Stomach smooth muscle (tissue), 2 donors: ENCODE data around the gene SMOC1.
"Not testable (repeated sequence)": the region's sequence is repeated elsewhere in the genome, so short reads cannot be mapped to it uniquely, and the experiment has no call there.

ENCODE experiments used
- H3K27ac ChIP-seq: one replicate; pipeline ENCODE4 v1.7.0; 2013; ENCODE audit warnings: mild to moderate bottlenecking, low read length, inconsistent platforms
- H3K27me3 ChIP-seq, 2 donors: one replicate each; pipeline ENCODE4 v1.7.0; 2013; ENCODE audit warnings: low read length in 2 of 2; ENCODE audit not compliant: insufficient read depth in 2 of 2, control insufficient read depth in 1 of 2
- H3K36me3 ChIP-seq, 2 donors: one replicate each; pipeline ENCODE4 v1.7.0; 2013; ENCODE audit warnings: low read length in 2 of 2; ENCODE audit not compliant: control insufficient read depth in 2 of 2, insufficient read depth in 2 of 2
- H3K4me1 ChIP-seq: one replicate; pipeline ENCODE4 v1.7.0; 2013; ENCODE audit warnings: low read length; ENCODE audit not compliant: control insufficient read depth, insufficient read depth
- H3K4me3 ChIP-seq, 2 donors: one replicate each; pipeline ENCODE4 v1.7.0; 2013; ENCODE audit warnings: low read length in 2 of 2
- H3K9ac ChIP-seq, 2 donors: one replicate each; pipeline ENCODE4 v1.7.0; 2013; ENCODE audit warnings: low read length in 2 of 2, mild to moderate bottlenecking in 1 of 2
- H3K9me3 ChIP-seq, 2 donors: one replicate each; pipeline ENCODE4 v1.7.0; 2013; ENCODE audit warnings: low read length in 2 of 2; ENCODE audit not compliant: control insufficient read depth in 2 of 2
- donor health status: healthy.
- donor health status: Pancreatic carcinoma.

Gene SMOC1

GRCh38 chr14:69901113-69901951, 22.1 kb downstream of the SMOC1 start:
- H3K4me3 ChIP-seq, result no peak overlapping the region
- H3K9me3 ChIP-seq, result peaks cover 5 to 6% of the 10 kb centered on the region in 2 donors
- no peaks in the 10 kb centered on the region for H3K36me3 ChIP-seq
- peaks cover 0 to 4% of the 10 kb centered on the region in 2 donors for H3K27me3 ChIP-seq
- no peak overlapping the region for H3K27ac ChIP-seq
- no peak overlapping the region for H3K9ac ChIP-seq
- H3K4me1 ChIP-seq, result no peaks in the 10 kb centered on the region

- not testable (repeated sequence) for H3K36me3 ChIP-seq, H3K9ac ChIP-seq, H3K27me3 ChIP-seq, H3K4me3 ChIP-seq, H3K9me3 ChIP-seq, H3K27ac ChIP-seq, H3K4me1 ChIP-seq
These were observed 23.8 kb downstream of the SMOC1 start for GRCh38 chr14:69903046-69903445.

GRCh38 chr14:69904246-69904645, 25.0 kb downstream of the SMOC1 start:
- H3K9me3 ChIP-seq, result no peaks in the 10 kb centered on the region
- H3K4me3 ChIP-seq, result no peak overlapping the region
- H3K27me3 ChIP-seq, result peaks cover 0 to 4% of the 10 kb centered on the region in 2 donors
- no peak overlapping the region for H3K9ac ChIP-seq
- no peaks in the 10 kb centered on the region for H3K4me1 ChIP-seq
- H3K36me3 ChIP-seq, result no peaks in the 10 kb centered on the region
- H3K27ac ChIP-seq, result no peak overlapping the region

GRCh38 chr14:69906201-69906600, 27.0 kb downstream of the SMOC1 start:
- Histone ChIP-seq H3K4me3 (no peak overlapping the region), H3K9ac (no peak overlapping the region), H3K27me3 (peaks cover 0 to 4% of the 10 kb centered on the region in 2 donors), H3K9me3 (no peaks in the 10 kb centered on the region), H3K4me1 (no peaks in the 10 kb centered on the region), H3K36me3 (no peaks in the 10 kb centered on the region), H3K27ac (no peak overlapping the region)

GRCh38 chr14:69909826-69910550, 30.8 kb downstream of the SMOC1 start:
- Histone ChIP-seq H3K9ac (no peak overlapping the region), H3K27me3 (no peaks in the 10 kb centered on the region), H3K36me3 (no peaks in the 10 kb centered on the region), H3K27ac (no peak overlapping the region), H3K4me1 (no peaks in the 10 kb centered on the region), H3K4me3 (no peak overlapping the region), H3K9me3 (peaks cover 4 to 6% of the 10 kb centered on the region in 2 donors)

GRCh38 chr14:69910871-69911270, 31.7 kb downstream of the SMOC1 start:
- Histone ChIP-seq H3K36me3 (no peaks in the 10 kb centered on the region), H3K4me3 (no peak overlapping the region), H3K9ac (no peak overlapping the region), H3K9me3 (peaks cover 4 to 6% of the 10 kb centered on the region in 2 donors), H3K4me1 (no peaks in the 10 kb centered on the region), H3K27me3 (no peaks in the 10 kb centered on the region), H3K27ac (no peak overlapping the region)

GRCh38 chr14:69913686-69914085, 34.5 kb downstream of the SMOC1 start:
- Histone ChIP-seq H3K36me3 (no peaks in the 10 kb centered on the region), H3K9me3 (peaks cover 4 to 6% of the 10 kb centered on the region in 2 donors), H3K27me3 (peaks cover 0 to 4% of the 10 kb centered on the region in 2 donors), H3K27ac (no peak overlapping the region), H3K4me1 (no peaks in the 10 kb centered on the region), H3K9ac (no peak overlapping the region), H3K4me3 (no peak overlapping the region)

GRCh38 chr14:69916396-69916795, 37.2 kb downstream of the SMOC1 start:
- Histone ChIP-seq H3K27me3 (peaks cover 0 to 4% of the 10 kb centered on the region in 2 donors), H3K9ac (no peak overlapping the region), H3K4me3 (no peak overlapping the region), H3K9me3 (peaks cover 4 to 6% of the 10 kb centered on the region in 2 donors), H3K36me3 (no peaks in the 10 kb centered on the region), H3K4me1 (no peaks in the 10 kb centered on the region), H3K27ac (no peak overlapping the region)

GRCh38 chr14:69917287-69917686, 38.1 kb downstream of the SMOC1 start:
- H3K27ac ChIP-seq, result no peak overlapping the region
- H3K4me1 ChIP-seq, result no peaks in the 10 kb centered on the region
- no peaks in the 10 kb centered on the region for H3K36me3 ChIP-seq
- peaks cover 4% of the 10 kb centered on the region in 2 donors for H3K9me3 ChIP-seq
- no peak overlapping the region for H3K4me3 ChIP-seq
- H3K9ac ChIP-seq, result no peak overlapping the region
- H3K27me3 ChIP-seq, result peaks cover 0 to 4% of the 10 kb centered on the region in 2 donors

- no peaks in the 10 kb centered on the region for H3K36me3 ChIP-seq
- no peak overlapping the region for H3K27ac ChIP-seq
- no peaks in the 10 kb centered on the region for H3K9me3 ChIP-seq
- H3K4me3 ChIP-seq, result no peak overlapping the region
- H3K9ac ChIP-seq, result no peak overlapping the region
- H3K4me1 ChIP-seq, result no peaks in the 10 kb centered on the region
- H3K27me3 ChIP-seq, result peaks cover 2 to 4% of the 10 kb centered on the region in 2 donors
These were observed 40.6 kb downstream of the SMOC1 start for GRCh38 chr14:69919815-69920214.

GRCh38 chr14:69921052-69921451, 41.8 kb downstream of the SMOC1 start:
- Histone ChIP-seq H3K36me3 (no peaks in the 10 kb centered on the region), H3K4me1 (no peaks in the 10 kb centered on the region), H3K9ac (no peak overlapping the region), H3K27ac (no peak overlapping the region), H3K27me3 (peaks cover 2 to 4% of the 10 kb centered on the region in 2 donors), H3K9me3 (no peaks in the 10 kb centered on the region), H3K4me3 (no peak overlapping the region)
